HCT116 (cell line): Measurements from ENCODE around the gene IL1RAPL1. TPM values are rescaled to one million over a fixed set of nuclear protein-coding genes. Genes with fewer than 3 reads are reported as not detected.

Experiments used
- ATAC-seq: fragments of 200-7000 bp; cut with Tn5 transposase; 2 replicates; pipeline ENCODE4 v1.9.1; 2020; ENCODE audit warnings: mild to moderate bottlenecking, moderate library complexity
- BruUV-seq: library from RNA; stranded (reverse); fragments of 400-500 nt; replicated peaks from 2 replicates; lab custom pipeline; 2021; lab: Mats Ljungman, UMichigan
- CTCF ChIA-PET: fragments of 300-600 bp; sonication (Branson Sonifier 250); formaldehyde crosslinking; loops from one replicate; lab custom pipeline; 2021; ENCODE audit warnings: antibody characterized with exemption; lab: Charles Lee
- POLR2A ChIA-PET: fragments of 300-600, 350-600 bp; sonication (Branson Sonifier 250); formaldehyde crosslinking; loops from one replicate; lab custom pipeline; 2021; ENCODE audit warnings: antibody characterized with exemption; lab: Charles Lee
- RAD21 ChIA-PET, 2 experiments: fragments of 300-600 bp; sonication (Branson Sonifier 250); formaldehyde crosslinking; loops; one replicate each; lab custom pipeline; 2023; ENCODE audit warnings: low total read pairs in 2 of 2; ENCODE audit not compliant: uncharacterized antibody in 2 of 2, unreplicated experiment in 2 of 2, low non-redundant PET in 1 of 2; lab: Charles Lee
- DNase-seq: peaks from one replicate; pipeline ENCODE4 v3.0.0-alpha.2; 2010; ENCODE audit warnings: low read depth, low spot score
- H2AFZ ChIP-seq: fragments of 200-600 bp; shearing (Covaris generic), sonication (generic); 2 replicates; pipeline ENCODE4 v1.6.1; 2017; ENCODE audit warnings: low read depth, mixed run types, mixed read lengths, antibody characterized with exemption, low read length; ENCODE audit not compliant: poor library complexity, severe bottlenecking
- H3K27ac ChIP-seq: 2 replicates; pipeline ENCODE4 v1.5.1; 2012; ENCODE audit warnings: low read depth, low read length
- H3K27me3 ChIP-seq: fragments of 200-600 bp; sonication (generic); 2 replicates; pipeline ENCODE4 v1.6.1; 2016; ENCODE audit warnings: mixed run types, low read length, mixed read lengths; ENCODE audit not compliant: insufficient read depth
- H3K36me3 ChIP-seq, 2 experiments: fragments of 200-500 bp in 1 of 2; fragments of 200-600 bp in 1 of 2; sonication (Bioruptor generic) in 1 of 2; sonication (generic) in 1 of 2; 2 replicates each; pipeline versions ENCODE4 v1.5.1 to v1.6.1; 2014 to 2016; ENCODE audit warnings: low read length in 2 of 2, inconsistent platforms in 1 of 2, mixed read lengths in 1 of 2, mixed run types in 1 of 2; ENCODE audit not compliant: insufficient read depth in 2 of 2, control insufficient read depth in 1 of 2
- H3K4me1 ChIP-seq, 2 experiments: fragments of 200-600 bp in 1 of 2; sonication (generic) in 1 of 2; 2 replicates each; pipeline versions ENCODE4 v1.5.1 to v1.6.1; 2012 to 2017; ENCODE audit warnings: low read length in 2 of 2, inconsistent platforms in 1 of 2, mild to moderate bottlenecking in 1 of 2, mixed read lengths in 1 of 2, mixed run types in 1 of 2, moderate library complexity in 1 of 2; ENCODE audit not compliant: insufficient read depth in 2 of 2, control insufficient read depth in 1 of 2
- H3K4me2 ChIP-seq: fragments of 200-600 bp; sonication (generic); 2 replicates; pipeline ENCODE4 v1.6.1; 2017; ENCODE audit warnings: mixed run types, low read length, mixed read lengths
- H3K4me3 ChIP-seq, 2 experiments: fragments of 200-600 bp in 1 of 2; sonication (generic) in 1 of 2; replicated peaks in 1 of 2; 2 replicates each; pipeline ENCODE4 v1.5.1; 2011 to 2016; ENCODE audit warnings: low read length in 2 of 2, control low read depth in 1 of 2, low read depth in 1 of 2, mild to moderate bottlenecking in 1 of 2, mixed read lengths in 1 of 2, mixed run types in 1 of 2
- H3K79me2 ChIP-seq: fragments of 200-600 bp; sonication (generic); 2 replicates; pipeline ENCODE4 v1.6.1; 2017; ENCODE audit warnings: mild to moderate bottlenecking, mixed run types, low read length, moderate library complexity, mixed read lengths; ENCODE audit not compliant: insufficient read depth
- H3K9ac ChIP-seq: fragments of 200-600 bp; sonication (generic); 2 replicates; pipeline ENCODE4 v1.6.1; 2016; ENCODE audit warnings: low read length, mixed read lengths
- H3K9me2 ChIP-seq: fragments of 200-600 bp; sonication (generic), shearing (Covaris generic); 2 replicates; pipeline ENCODE4 v1.6.1; 2017; ENCODE audit warnings: mixed run types, mild to moderate bottlenecking, moderate library complexity; ENCODE audit not compliant: insufficient read depth
- H3K9me3 ChIP-seq, 2 experiments: fragments of 200-500 bp in 1 of 2; fragments of 200-600 bp in 1 of 2; sonication (Bioruptor generic) in 1 of 2; sonication (generic) in 1 of 2; 2 replicates each; pipeline ENCODE4 v1.6.1; 2014 to 2017; ENCODE audit warnings: low read length in 2 of 2, mixed read lengths in 2 of 2, inconsistent platforms in 1 of 2, low read depth in 1 of 2, mild to moderate bottlenecking in 1 of 2, mixed run types in 1 of 2, moderate library complexity in 1 of 2; ENCODE audit not compliant: control insufficient read depth in 1 of 2, insufficient read depth in 1 of 2
- H4K20me1 ChIP-seq: fragments of 200-600 bp; sonication (generic), shearing (Covaris generic); 2 replicates; pipeline ENCODE4 v1.6.1; 2017; ENCODE audit warnings: mixed run types, mild to moderate bottlenecking, moderate library complexity; ENCODE audit not compliant: insufficient read depth
- ATF3 ChIP-seq: IDR thresholded peaks from 2 replicates; pipeline ENCODE4 v1.6.1; 2012
- EGR1 ChIP-seq: IDR thresholded peaks from 2 replicates; pipeline ENCODE4 v1.6.1; 2012; ENCODE audit warnings: low read depth
- FOSL1 ChIP-seq: IDR thresholded peaks from 2 replicates; pipeline ENCODE4 v1.6.1; 2012; ENCODE audit warnings: low read depth
- JUND ChIP-seq: IDR thresholded peaks from 2 replicates; pipeline ENCODE4 v1.6.1; 2012
- POLR2A ChIP-seq: IDR thresholded peaks from 2 replicates; pipeline ENCODE4 v1.7.0; 2011; ENCODE audit warnings: borderline replicate concordance; ENCODE audit not compliant: insufficient read depth, insufficient read length; ENCODE audit errors: extremely low read depth
- RAD21 ChIP-seq: IDR thresholded peaks from 2 replicates; pipeline ENCODE4 v1.6.1; 2012; ENCODE audit warnings: low read depth, mild to moderate bottlenecking
- REST ChIP-seq: IDR thresholded peaks from 2 replicates; pipeline ENCODE4 v1.6.1; 2012; ENCODE audit warnings: low read depth
- SIN3A ChIP-seq: IDR thresholded peaks from 2 replicates; pipeline ENCODE4 v1.6.1; 2012; ENCODE audit warnings: low read depth
- SRF ChIP-seq: IDR thresholded peaks from 2 replicates; pipeline ENCODE4 v1.6.1; 2012; ENCODE audit warnings: low read depth
- TCF7L2 ChIP-seq: IDR thresholded peaks from 2 replicates; pipeline ENCODE4 v1.7.0; 2011; ENCODE audit warnings: borderline replicate concordance, inconsistent platforms; ENCODE audit not compliant: insufficient read depth, insufficient read length; ENCODE audit errors: extremely low read depth
- intact Hi-C: fragments of 100-400 bp; cut with micrococcal nuclease; formaldehyde crosslinking; loops from 2 replicates; pipeline ENCODE4 v1.10.0; 2022
- total RNA-seq: library from RNA; stranded (reverse); gene quantifications from one replicate; pipeline ENCODE4 v1.2.1, GENCODE V29; 2021; ENCODE audit not compliant: unreplicated experiment

IL1RAPL1 gene
- total RNA-seq, 1 experiment from 2014 or later = 2.8 TPM

- Histone ChIP-seq H3K9me2 (no peaks in the 10 kb centered on the region), H3K36me3 (no peaks in the 10 kb centered on the region), H3K9ac (no peak overlapping the region), H3K79me2 (no peaks in the 10 kb centered on the region), H3K4me2 (no peak overlapping the region), H3K27ac (no peak overlapping the region), H2AFZ (no peak overlapping the region), H3K4me3 (no peak overlapping the region), H3K27me3 (no peaks in the 10 kb centered on the region), H4K20me1 (no peaks in the 10 kb centered on the region), H3K9me3 (no peaks in the 10 kb centered on the region), H3K4me1 (no peaks in the 10 kb centered on the region)
- ATAC-seq (no peak), DNase-seq (no peak)
- TF ChIP-seq POLR2A (no peak), EGR1 (no peak), SRF (no peak), REST (no peak), FOSL1 (no peak), ATF3 (no peak), TCF7L2 (no peak), JUND (no peak), RAD21 (no peak), SIN3A (no peak)
- ChIA-PET RAD21 (no interaction called here), CTCF (no interaction called here), POLR2A (no interaction called here)
- intact Hi-C loops = no loop called here
- BruUV-seq = no TSS peak
Observed at GRCh38 chrX:29083823-29084222, 496.6 kb downstream of the IL1RAPL1 start.
